A549 (cell line): ENCODE data around the gene PGF.

Source experiments
- CTCF ChIP-seq: fragments of >200 bp; sonication (Bioruptor Twin); formaldehyde crosslinking; IDR thresholded peaks from 3 replicates; pipeline ENCODE4 v1.5.1; 2016
- RAD21 ChIP-seq, 2 experiments: fragments of >200 bp in 1 of 2; sonication (Bioruptor Twin) in 1 of 2; formaldehyde crosslinking in 1 of 2; IDR thresholded peaks in 1 of 2; conservative IDR thresholded peaks in 1 of 2; 2 replicates in 1 of 2; 3 replicates in 1 of 2; pipeline ENCODE4 v1.6.1; 2012 to 2018; ENCODE audit warnings: inconsistent platforms in 1 of 2
- RFX5 ChIP-seq: fragments of 450-650 bp; IDR thresholded peaks from 2 replicates; pipeline ENCODE4 v1.7.1; 2014; ENCODE audit warnings: antibody characterized with exemption, mild to moderate bottlenecking, moderate library complexity
- SMC3 ChIP-seq: fragments of >200 bp; sonication (Bioruptor Twin); formaldehyde crosslinking; IDR thresholded peaks from 3 replicates; pipeline ENCODE4 v1.6.1; 2018; ENCODE audit warnings: inconsistent platforms

- TF ChIP-seq RFX5 (no peak), CTCF (no peak), RAD21 (conservative IDR thresholded peaks at IDR 0.05 in 1 of 2, IDR thresholded peaks at IDR 0.05 in 1 of 2) (no peak), SMC3 (no peak)
Observed at GRCh38 chr14:74979442-74980397, 24.3 kb upstream of the PGF start.
